A673 (cell line): ENCODE data around the gene DUSP3.
A peak's percentile ranks its signal among the peaks of the same experiment; 100 is the strongest.

Experiments
- EZH2 ChIP-seq: fragments of 200-600 bp; sonication (generic); IDR thresholded peaks from 2 replicates; pipeline ENCODE4 v1.6.1; 2017; ENCODE audit warnings: borderline replicate concordance, low read depth, mild to moderate bottlenecking, mixed read lengths, antibody characterized with exemption, low read length; ENCODE audit not compliant: poor library complexity, severe bottlenecking
- TF ChIP-seq, protein P1 (sequence below): fragments of 300-800, 200-600 bp; sonication (generic); conservative IDR thresholded peaks from 2 replicates; pipeline ENCODE4 v1.5.1; 2017; ENCODE audit warnings: low read depth, mild to moderate bottlenecking, antibody characterized with exemption, low read length, moderate library complexity, mixed read lengths

DNA sequence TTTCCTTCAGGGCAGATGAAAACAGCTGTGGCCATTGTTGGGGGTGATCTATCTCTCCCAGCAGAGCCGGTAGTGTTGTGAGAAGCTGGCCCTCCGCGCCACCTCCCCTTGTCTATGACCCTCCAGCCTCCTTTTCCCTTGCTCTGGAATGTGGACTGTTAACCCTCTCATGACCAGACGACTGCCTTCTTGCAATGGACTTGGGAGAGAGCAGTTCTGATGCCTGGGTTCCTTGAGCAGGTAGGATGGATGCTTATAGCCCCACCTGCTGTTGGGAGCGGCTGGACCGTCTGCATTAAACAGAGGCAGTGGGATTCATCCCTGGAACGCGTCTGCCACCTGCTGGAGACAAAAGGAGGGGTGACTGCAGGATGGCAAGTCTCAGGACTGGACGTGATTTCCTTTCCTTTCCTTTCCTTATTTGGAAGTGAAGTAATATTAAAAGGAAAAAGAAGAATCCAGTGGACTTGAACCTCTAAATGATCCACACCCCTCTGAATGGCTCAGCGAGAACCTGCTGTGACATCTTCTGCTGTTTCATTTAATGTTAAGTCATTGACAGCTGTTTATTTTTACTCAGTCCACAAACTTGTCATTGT, 18.4 kb downstream of the DUSP3 start:
- TF ChIP-seq, protein P1, sequence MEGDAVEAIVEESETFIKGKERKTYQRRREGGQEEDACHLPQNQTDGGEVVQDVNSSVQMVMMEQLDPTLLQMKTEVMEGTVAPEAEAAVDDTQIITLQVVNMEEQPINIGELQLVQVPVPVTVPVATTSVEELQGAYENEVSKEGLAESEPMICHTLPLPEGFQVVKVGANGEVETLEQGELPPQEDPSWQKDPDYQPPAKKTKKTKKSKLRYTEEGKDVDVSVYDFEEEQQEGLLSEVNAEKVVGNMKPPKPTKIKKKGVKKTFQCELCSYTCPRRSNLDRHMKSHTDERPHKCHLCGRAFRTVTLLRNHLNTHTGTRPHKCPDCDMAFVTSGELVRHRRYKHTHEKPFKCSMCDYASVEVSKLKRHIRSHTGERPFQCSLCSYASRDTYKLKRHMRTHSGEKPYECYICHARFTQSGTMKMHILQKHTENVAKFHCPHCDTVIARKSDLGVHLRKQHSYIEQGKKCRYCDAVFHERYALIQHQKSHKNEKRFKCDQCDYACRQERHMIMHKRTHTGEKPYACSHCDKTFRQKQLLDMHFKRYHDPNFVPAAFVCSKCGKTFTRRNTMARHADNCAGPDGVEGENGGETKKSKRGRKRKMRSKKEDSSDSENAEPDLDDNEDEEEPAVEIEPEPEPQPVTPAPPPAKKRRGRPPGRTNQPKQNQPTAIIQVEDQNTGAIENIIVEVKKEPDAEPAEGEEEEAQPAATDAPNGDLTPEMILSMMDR: peak; percentile 91
- TF ChIP-seq EZH2: no peak
